ENCODE results near the gene FNDC5. TPM values are rescaled to one million over a fixed set of nuclear protein-coding genes. Genes with fewer than 3 reads are reported as not detected.
A peak's percentile ranks its signal among the peaks of the same experiment; 100 is the strongest.

The FNDC5 gene
- total and polyA plus RNA-seq, 9 of the 15 experiments (the other 6 are each of a cell fraction or from before 2014, with no cell fraction given), result 0.06 to 2.1 (median 0.22) TPM

DNA sequence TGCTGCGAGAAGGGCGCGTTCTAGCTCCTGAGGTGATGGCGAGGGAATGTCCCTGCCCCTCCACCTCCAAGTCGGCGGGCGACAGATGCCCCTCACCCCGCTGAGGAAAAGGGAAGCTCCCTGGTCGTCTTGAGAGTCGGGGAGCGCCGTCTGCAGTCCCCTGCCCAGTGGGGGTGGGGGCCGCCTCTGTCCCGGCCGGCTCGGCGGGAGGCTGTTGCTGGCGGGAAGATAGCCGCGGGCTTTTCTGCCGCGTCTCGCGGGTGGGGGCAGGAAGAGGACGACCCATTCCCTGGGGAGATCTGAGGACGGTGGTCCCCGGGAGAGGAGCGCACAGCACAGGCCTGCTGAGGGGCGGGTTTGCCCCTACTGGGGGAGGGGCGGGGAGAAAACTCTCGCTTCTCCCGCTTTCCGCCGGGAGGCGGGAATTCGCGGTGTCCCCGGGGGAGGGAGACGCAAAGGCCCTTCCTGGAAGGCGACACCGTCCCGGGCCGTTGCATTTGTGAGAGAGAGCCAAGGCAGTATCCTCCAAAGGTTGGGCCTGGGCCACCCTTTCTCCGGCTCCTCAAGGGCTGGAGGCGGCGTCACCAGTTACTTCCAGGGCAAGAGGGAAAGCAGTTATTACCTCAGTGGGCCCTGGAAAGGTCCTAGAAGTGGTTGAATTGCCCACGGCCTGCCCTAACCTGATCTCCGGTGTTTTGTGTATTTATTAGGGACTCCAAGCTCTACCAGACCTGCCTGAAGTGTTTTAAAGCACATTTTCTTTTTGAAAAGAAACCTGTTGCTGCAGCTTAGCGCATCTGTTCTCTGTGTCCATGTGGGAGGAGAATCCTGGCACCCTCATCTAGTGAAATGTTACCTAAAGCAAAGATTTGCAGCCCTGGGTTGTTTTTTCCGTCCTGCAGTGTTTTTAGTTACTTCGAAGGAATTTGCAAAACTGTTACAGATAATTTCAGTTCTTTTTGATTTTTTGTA is 52.6 kb downstream of the FNDC5 start (continued):
- TF ChIP-seq, protein P1, sequence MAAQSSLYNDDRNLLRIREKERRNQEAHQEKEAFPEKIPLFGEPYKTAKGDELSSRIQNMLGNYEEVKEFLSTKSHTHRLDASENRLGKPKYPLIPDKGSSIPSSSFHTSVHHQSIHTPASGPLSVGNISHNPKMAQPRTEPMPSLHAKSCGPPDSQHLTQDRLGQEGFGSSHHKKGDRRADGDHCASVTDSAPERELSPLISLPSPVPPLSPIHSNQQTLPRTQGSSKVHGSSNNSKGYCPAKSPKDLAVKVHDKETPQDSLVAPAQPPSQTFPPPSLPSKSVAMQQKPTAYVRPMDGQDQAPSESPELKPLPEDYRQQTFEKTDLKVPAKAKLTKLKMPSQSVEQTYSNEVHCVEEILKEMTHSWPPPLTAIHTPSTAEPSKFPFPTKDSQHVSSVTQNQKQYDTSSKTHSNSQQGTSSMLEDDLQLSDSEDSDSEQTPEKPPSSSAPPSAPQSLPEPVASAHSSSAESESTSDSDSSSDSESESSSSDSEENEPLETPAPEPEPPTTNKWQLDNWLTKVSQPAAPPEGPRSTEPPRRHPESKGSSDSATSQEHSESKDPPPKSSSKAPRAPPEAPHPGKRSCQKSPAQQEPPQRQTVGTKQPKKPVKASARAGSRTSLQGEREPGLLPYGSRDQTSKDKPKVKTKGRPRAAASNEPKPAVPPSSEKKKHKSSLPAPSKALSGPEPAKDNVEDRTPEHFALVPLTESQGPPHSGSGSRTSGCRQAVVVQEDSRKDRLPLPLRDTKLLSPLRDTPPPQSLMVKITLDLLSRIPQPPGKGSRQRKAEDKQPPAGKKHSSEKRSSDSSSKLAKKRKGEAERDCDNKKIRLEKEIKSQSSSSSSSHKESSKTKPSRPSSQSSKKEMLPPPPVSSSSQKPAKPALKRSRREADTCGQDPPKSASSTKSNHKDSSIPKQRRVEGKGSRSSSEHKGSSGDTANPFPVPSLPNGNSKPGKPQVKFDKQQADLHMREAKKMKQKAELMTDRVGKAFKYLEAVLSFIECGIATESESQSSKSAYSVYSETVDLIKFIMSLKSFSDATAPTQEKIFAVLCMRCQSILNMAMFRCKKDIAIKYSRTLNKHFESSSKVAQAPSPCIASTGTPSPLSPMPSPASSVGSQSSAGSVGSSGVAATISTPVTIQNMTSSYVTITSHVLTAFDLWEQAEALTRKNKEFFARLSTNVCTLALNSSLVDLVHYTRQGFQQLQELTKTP (IDR thresholded peaks at IDR 0.05; ENCODE audit: low read depth in 1 of 2, partially characterized antibody in 2 of 2), result peak in 1 of 2 experiments; percentile 83
- TF ChIP-seq, protein P2, sequence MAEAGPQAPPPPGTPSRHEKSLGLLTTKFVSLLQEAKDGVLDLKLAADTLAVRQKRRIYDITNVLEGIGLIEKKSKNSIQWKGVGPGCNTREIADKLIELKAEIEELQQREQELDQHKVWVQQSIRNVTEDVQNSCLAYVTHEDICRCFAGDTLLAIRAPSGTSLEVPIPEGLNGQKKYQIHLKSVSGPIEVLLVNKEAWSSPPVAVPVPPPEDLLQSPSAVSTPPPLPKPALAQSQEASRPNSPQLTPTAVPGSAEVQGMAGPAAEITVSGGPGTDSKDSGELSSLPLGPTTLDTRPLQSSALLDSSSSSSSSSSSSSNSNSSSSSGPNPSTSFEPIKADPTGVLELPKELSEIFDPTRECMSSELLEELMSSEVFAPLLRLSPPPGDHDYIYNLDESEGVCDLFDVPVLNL (CRISPR knock-in tag; IDR thresholded peaks at IDR 0.05; ENCODE audit: low read depth), result 0 out of 2 replicates have a peak, but pooled peaks have one; percentile 8
- no peak for TF ChIP-seq MCM3 (IDR thresholded peaks at IDR 0.05)
- 0 out of 2 replicates have a peak, but pooled peaks have one; percentile 17 for TF ChIP-seq CBFA2T2 (conservative IDR thresholded peaks at IDR 0.05)
- TF ChIP-seq CREB1 (IDR thresholded peaks at IDR 0.05), result peak; percentile 50; the same call in 1 of the 2 replicates
- no peak for TF ChIP-seq CREB1 (CRISPR knock-in tag; IDR thresholded peaks at IDR 0.05)
- TF ChIP-seq NCOA6 (IDR thresholded peaks at IDR 0.05), result no peak
- TF ChIP-seq, protein P3, sequence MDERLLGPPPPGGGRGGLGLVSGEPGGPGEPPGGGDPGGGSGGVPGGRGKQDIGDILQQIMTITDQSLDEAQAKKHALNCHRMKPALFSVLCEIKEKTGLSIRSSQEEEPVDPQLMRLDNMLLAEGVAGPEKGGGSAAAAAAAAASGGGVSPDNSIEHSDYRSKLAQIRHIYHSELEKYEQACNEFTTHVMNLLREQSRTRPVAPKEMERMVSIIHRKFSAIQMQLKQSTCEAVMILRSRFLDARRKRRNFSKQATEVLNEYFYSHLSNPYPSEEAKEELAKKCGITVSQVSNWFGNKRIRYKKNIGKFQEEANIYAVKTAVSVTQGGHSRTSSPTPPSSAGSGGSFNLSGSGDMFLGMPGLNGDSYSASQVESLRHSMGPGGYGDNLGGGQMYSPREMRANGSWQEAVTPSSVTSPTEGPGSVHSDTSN (CRISPR knock-in tag; IDR thresholded peaks at IDR 0.05; ENCODE audit: low read depth), result no peak
- TF ChIP-seq, protein P3 (tag; conservative IDR thresholded peaks at IDR 0.05; ENCODE audit: low read depth), result no peak
- TF ChIP-seq, protein P4, sequence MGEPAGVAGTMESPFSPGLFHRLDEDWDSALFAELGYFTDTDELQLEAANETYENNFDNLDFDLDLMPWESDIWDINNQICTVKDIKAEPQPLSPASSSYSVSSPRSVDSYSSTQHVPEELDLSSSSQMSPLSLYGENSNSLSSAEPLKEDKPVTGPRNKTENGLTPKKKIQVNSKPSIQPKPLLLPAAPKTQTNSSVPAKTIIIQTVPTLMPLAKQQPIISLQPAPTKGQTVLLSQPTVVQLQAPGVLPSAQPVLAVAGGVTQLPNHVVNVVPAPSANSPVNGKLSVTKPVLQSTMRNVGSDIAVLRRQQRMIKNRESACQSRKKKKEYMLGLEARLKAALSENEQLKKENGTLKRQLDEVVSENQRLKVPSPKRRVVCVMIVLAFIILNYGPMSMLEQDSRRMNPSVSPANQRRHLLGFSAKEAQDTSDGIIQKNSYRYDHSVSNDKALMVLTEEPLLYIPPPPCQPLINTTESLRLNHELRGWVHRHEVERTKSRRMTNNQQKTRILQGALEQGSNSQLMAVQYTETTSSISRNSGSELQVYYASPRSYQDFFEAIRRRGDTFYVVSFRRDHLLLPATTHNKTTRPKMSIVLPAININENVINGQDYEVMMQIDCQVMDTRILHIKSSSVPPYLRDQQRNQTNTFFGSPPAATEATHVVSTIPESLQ (CRISPR knock-in tag; IDR thresholded peaks at IDR 0.05), result peak; percentile 97
- no peak for TF ChIP-seq TFAM (CRISPR knock-in tag; conservative IDR thresholded peaks at IDR 0.05)
- no peak for TF ChIP-seq KLF1 (tag; IDR thresholded peaks at IDR 0.05)
- TF ChIP-seq, protein P5, sequence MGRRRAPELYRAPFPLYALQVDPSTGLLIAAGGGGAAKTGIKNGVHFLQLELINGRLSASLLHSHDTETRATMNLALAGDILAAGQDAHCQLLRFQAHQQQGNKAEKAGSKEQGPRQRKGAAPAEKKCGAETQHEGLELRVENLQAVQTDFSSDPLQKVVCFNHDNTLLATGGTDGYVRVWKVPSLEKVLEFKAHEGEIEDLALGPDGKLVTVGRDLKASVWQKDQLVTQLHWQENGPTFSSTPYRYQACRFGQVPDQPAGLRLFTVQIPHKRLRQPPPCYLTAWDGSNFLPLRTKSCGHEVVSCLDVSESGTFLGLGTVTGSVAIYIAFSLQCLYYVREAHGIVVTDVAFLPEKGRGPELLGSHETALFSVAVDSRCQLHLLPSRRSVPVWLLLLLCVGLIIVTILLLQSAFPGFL (CRISPR knock-in tag; IDR thresholded peaks at IDR 0.05), result peak; percentile 88; the same call in 1 of the 2 replicates
- TF ChIP-seq ZNF253 (CRISPR knock-in tag; conservative IDR thresholded peaks at IDR 0.05), result 0 out of 2 replicates have a peak, but pooled peaks have one; percentile 17
- TF ChIP-seq ZBTB7A (IDR thresholded peaks at IDR 0.05; ENCODE audit: borderline replicate concordance, control insufficient read depth, low read depth, low read length), result peak; percentile 54; the same call in 1 of the 2 replicates

Data from K562 (cell line).